Prostate gland (tissue), 2 donors: ENCODE measurements around the gene SLC25A34.

Experiments
- CTCF ChIP-seq, 4 experiments: fragments of 200-600 bp in 2 of 4; fragments of 450-650 bp in 2 of 4; sonication (generic) in 2 of 4; IDR thresholded peaks; 1 replicate in 3 of 4; 2 replicates in 1 of 4; pipeline ENCODE4 v1.5.1; 2016 to 2019; ENCODE audit warnings: antibody characterized with exemption in 4 of 4, mild to moderate bottlenecking in 2 of 4, moderate library complexity in 2 of 4
- POLR2A ChIP-seq: fragments of 450-650 bp; IDR thresholded peaks from one replicate; pipeline ENCODE4 v1.6.1; 2016; ENCODE audit warnings: antibody characterized with exemption, mild to moderate bottlenecking

DNA sequence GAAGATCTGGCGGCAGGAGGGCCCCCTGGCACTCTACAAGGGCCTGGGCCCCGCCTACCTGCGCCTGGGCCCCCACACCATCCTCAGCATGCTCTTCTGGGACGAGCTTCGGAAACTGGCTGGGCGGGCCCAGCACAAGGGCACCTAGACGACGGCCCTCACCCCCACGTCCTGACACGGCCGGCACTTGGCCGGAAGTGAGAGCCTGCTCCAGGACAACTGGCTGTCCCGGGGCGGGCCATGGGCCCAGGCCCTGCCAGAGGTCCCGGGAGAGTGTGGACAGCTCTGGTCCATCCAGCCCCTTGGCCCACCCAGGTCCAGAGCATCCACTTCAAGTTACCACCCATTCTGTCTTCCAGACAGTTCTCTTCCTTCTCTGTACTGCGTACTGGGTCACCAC lies 3.2 kb downstream of the SLC25A34 start:
- no peak for TF ChIP-seq CTCF (IDR thresholded peaks at IDR 0.05)
- TF ChIP-seq POLR2A = no peak
